NCI-H446 (cell line): Measurements from ENCODE around the gene KIF21B.
"Not testable (repeated sequence)": the region's sequence is repeated elsewhere in the genome, so short reads cannot be mapped to it uniquely, and the experiment has no call there.

ENCODE experiments used
- DNase-seq, 2 experiments: peaks; one replicate each; lab custom pipeline; 2025; lab: John Stamatoyannopoulos, UW

KIF21B gene

DNA sequence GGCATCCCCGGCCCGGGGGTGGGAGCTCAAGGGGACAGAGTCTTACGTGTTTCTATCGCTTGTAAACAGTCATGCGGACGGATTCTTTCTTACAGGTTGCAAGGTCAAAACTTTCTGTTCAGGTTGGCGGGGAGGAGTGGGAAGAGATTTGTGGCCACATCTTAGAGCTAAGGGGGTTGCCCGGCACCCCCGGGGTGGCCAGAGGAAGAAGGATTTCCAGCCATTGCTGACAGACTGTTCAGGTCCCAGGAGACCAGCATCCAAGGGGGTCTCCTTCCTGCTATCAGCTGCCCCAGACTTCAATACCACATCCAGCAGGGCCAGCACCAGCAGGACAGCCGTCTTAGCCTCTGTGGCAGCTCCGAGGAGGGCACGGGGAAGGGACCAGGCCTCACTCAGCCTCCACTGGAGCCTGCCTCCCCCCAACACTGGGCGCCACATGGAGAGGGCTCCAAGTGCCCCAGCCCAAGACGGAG, 52.0 kb downstream of the KIF21B start:
- no peak for DNase-seq

- DNase-seq = no peak
Measured at GRCh38 chr1:200970771-200971427, 52.6 kb downstream of the KIF21B start.

DNA sequence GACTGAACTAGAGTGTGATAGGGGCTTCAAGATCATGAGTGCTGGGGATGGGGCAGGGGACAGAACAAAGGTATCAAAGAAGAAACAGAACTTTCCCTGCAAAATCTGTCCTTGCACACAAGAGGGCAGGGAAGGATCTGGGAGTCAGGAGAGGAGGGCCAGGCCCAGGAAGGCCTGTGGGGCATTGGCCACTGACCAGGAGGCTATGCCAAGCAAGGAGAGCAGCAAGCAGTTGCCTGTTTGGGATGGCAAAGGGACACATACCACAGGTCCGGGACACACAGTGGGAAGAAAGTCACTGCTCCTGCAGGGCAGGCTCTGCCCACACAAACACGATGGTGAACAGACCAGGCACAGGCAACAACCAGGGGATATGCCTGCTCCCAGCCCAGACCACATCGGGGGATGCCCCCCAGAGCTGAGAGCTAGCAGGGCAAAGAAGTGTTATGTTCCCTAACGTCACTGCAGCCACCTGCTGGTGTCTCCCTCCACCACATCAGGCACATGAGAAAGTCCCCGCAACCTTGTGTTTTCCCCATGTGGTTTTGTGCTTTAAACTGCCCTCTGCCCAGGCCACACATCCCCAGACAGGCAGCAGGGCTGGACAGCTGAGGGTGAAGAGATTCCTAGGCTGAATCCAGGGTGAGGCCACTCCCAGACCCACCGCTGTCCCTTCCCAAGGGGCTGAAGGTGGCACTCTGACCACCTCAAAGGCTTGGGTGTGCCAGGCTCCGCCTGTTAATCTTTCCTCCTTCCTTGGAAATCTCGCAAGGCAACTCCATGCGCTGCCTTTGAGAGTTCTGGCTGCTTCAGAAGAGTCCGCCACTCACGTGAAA, 53.6 kb downstream of the KIF21B start:
- DNase-seq = no peak

GRCh38 chr1:200968469-200969410, 54.8 kb downstream of the KIF21B start:
- DNase-seq = no peak

DNA sequence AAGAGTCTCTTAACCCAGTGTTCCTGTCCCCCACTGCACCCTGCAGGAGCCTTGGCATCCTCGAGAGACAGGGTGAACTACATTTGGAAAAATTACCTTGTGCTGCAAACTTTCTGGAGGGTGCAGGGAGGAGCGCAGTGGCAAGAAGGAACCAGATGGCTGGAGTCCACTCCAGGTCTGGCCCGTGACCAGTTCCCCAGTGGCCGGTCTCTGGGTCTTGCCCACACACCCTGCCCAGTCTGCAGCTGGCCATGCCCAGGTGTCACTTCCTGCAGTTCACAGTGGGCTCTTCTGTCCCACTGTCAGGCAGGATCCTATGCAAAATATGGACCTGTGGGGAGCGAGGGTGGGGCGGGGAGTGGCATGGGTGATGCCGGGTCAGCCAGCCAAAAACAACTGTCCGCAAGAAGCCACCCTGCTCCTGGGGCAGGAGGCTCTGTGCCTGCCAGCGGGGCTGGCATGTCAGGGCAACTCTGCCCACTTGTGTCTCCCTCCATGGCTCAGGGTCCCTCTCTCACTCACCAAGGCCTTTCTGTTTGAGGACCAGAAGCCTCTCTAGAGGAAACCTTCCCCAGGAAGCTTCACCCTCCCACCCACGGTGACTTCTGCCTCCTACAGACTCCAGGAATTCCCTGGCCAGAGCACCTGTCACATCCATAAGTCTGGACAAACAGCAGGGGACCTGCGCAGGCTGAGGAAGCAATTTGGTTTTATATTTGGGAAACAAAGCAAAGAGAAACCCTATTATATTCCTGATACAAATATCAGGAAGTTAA, 55.6 kb downstream of the KIF21B start:
- DNase-seq = no peak

DNA sequence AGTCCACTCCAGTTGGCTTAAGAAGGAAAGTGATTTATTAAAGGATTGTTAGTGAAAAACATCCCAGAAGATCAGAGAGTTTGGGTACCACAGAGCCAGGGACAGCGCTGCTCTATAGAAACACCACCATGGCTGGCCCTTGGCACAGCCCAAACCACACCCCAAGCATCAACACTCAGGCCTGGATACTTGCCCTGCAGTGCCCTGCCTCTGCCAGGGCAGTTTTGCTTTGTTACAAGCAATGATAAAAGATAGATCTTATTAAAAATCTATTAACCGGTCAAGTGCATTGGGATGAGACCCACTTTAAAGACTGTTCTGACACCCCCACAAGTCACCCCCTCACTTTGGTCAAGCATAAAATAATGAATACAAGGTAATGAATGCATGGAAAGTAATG, 56.6 kb downstream of the KIF21B start:
- DNase-seq = no peak

GRCh38 chr1:200965111-200965805, 58.3 kb downstream of the KIF21B start:
- DNase-seq = no peak

GRCh38 chr1:200963888-200964287, 59.6 kb downstream of the KIF21B start:
- not testable (repeated sequence) for DNase-seq

GRCh38 chr1:200963076-200963475, 60.4 kb downstream of the KIF21B start:
- no peak for DNase-seq

GRCh38 chr1:200962631-200963030, 60.9 kb downstream of the KIF21B start:
- no peak for DNase-seq

GRCh38 chr1:200962151-200962550, 61.4 kb downstream of the KIF21B start:
- not testable (repeated sequence) for DNase-seq

DNA sequence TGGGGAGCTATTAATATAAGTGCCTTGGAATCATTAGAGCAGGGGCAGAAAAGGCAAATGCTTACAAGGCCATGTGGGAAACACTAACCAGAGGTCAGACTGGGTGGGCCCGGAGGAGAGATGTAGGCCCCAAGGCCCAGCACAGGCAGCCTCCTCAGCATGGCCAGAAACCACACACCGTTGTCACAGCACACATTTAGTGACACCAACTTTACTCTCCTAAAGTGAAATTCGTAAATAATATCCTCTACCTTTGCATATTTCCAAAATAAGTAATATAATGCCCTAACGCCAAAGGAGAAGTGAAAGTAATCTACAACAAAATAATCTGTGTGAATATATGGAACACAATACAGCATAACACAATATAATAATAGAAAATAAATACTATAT, 62.6 kb downstream of the KIF21B start:
- DNase-seq = no peak

DNA sequence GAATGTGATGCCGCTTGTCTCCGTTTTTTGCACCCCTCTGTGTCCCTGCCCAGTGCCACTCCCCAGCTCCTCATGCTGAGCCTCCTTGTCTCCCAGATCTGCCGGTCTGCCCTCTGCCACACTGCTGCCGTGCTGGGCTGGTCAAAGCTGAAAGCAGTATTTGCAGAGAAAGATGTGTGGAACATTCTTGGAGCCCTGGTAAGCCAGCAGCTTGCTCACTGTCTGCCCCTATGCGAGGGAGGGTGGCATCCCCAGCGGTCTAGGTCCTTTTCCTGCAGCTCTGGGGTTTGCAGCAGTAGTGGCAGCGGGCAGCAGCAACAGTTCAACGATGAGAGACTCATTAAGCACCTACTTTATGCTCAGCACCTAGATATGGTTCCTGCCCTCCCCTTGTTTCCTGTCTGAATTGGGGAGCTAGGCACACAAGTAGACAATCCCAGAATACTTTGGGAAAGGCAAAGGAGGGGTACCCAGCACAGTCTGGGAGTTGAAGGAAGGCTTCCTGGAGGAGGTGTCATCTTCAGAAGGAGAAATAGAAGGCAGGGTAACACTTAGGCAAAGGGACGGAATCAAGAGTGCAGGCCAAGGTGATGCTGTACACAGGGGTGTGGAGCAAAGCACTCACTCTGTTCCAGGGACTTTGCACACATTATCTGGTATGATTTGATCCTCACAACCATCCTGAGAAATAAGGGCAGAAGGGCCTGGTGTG, 63.1 kb downstream of the KIF21B start:
- DNase-seq = no peak

DNA sequence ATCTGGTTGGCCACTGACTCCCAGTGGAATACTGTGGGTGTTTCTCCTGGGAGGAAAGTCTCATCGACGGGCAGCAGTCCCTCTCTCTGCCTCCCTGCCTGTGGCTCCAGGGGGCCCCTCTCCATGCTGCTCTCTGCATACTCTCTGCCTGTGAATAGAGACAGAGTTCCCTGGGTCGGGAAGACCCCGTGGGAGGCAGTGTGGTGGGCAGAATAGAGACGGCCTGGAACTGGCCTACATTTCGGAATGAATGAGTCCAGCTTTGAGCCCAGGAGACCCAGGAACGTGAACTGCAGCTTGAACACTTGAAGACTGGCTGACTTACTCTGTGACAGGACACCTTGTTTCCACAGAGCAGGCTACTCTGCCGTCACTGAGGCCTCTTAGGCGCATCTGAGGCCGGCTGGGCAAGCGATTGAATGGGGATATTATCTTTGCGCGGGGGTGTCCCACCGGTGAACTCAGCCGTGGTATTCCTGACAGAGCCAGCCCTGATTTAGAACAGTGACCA, 64.0 kb downstream of the KIF21B start:
- DNase-seq = no peak

DNA sequence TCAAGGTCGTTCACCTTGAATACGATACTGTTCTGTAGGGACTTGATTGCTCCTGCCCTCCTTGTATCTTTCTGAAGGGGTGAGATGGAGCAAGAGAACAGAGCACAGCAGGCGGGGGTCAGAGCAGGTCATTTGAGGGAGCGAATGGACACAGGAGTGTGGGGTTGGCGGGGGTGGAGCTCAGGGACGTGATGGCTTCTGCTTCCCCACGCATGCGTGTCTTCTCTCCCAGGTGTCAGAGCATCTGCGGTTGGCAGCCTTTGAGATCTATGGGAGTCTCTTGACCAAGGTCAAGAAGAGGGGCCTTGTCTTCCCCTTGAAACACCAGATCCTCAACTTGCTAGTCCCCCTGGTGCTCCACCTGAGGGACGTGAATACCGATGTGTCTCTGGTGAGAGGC, 64.9 kb downstream of the KIF21B start:
- no peak for DNase-seq

DNA sequence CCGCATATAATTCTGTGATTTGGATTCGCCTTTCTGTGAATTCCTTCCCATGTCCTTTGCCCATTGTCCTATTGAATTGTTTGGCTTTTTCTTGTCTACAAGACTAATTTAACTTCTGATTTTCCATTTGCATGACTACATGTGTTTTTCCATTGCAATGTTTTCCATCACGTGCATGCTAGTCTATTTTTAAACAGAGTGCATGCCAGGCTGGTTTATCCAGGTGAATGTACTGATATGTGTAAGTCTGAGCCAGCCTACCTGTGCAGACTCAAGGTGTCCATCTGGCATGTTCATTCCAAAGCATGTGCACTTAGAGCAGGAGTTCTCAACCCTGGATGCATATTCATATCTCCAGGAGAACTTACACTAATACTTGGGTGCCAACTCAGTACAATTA, 69.1 kb downstream of the KIF21B start:
- no peak for DNase-seq

- DNase-seq = no peak
Measured at GRCh38 chr1:200951016-200951415, 72.5 kb downstream of the KIF21B start.

- no peak for DNase-seq
Measured at GRCh38 chr1:200949626-200950025, 73.9 kb downstream of the KIF21B start.

GRCh38 chr1:200947059-200947566, 76.4 kb downstream of the KIF21B start:
- no peak for DNase-seq

- DNase-seq = no peak
Measured at GRCh38 chr1:200945111-200945510, 78.4 kb downstream of the KIF21B start.
